Right lobe of liver (tissue), 6 donors: ENCODE measurements around the gene IL1A. TPM values are rescaled to one million over a fixed set of nuclear protein-coding genes. Genes with fewer than 3 reads are reported as not detected.

Experiments used
- ATAC-seq, 4 donors: fragments of 200-7000 bp; cut with Tn5 transposase; one replicate each; pipeline ENCODE4 v1.9.1; 2020; ENCODE audit warnings: mild to moderate bottlenecking in 4 of 4, moderate library complexity in 4 of 4
- DNase-seq, 3 donors: peaks; one replicate each; pipeline ENCODE4 v3.0.0-alpha.2; 2020
- H3K27ac ChIP-seq, 3 donors: fragments of 200-600 bp; one replicate each; pipeline ENCODE4 v1.8.0; 2022
- H3K27me3 ChIP-seq, 2 donors: fragments of 200-600 bp; one replicate each; pipeline ENCODE4 v1.8.0; 2022
- H3K36me3 ChIP-seq, 4 donors: fragments of 200-600 bp; sonication (generic) in 1 of 4; one replicate each; pipeline versions ENCODE4 v1.5.1 to v1.8.0; 2017 to 2022; ENCODE audit warnings: control low read depth in 1 of 4
- H3K4me1 ChIP-seq, 4 donors: fragments of 200-600 bp; sonication (generic) in 1 of 4; one replicate each; pipeline versions ENCODE4 v1.5.1 to v1.8.0; 2017 to 2022; ENCODE audit warnings: control low read depth in 1 of 4
- H3K4me3 ChIP-seq, 3 donors: fragments of 200-600 bp; one replicate each; pipeline ENCODE4 v1.8.0; 2022
- H3K9me3 ChIP-seq, 4 donors: fragments of 200-600 bp; sonication (generic) in 1 of 4; one replicate each; pipeline versions ENCODE4 v1.5.1 to v1.8.0; 2017 to 2022; ENCODE audit warnings: control low read depth in 1 of 4
- POLR2A ChIP-seq: fragments of 450-650 bp; IDR thresholded peaks from one replicate; pipeline ENCODE4 v1.6.1; 2017; ENCODE audit warnings: antibody characterized with exemption, mild to moderate bottlenecking
- WGBS: methylation state at CpG from one replicate; pipeline ENCODE4 v1.1.6; 2018; ENCODE audit warnings: low coverage, low lambda C conversion rate; ENCODE audit not compliant: insufficient coverage; ENCODE audit errors: missing lambda C conversion rate; 5-methylcytosine and 5-hydroxymethylcytosine counted together
- intact Hi-C, 2 donors: fragments of 100-400 bp; cut with DNase I; formaldehyde crosslinking; loops; one replicate each; pipeline versions ENCODE4 v1.11.2 to v1.14.1; 2022
- total RNA-seq, 6 experiments: library from RNA; depleted of rRNA in 2 of 6; stranded (reverse); fragments of >200 nt in 2 of 6; fragmentation: NEBNext Ultra II Directional in 3 of 6; extraction: Animal tissue kit (Norgen Biotek cat#: 25700) in 3 of 6; gene quantifications; one replicate each; pipeline versions ENCODE4 v1.1.0 to v1.2.4, GENCODE V29; 2016 to 2023
- TF ChIP-seq, protein P1 (sequence below), 4 donors: fragments of 200-600 bp in 3 of 4; fragments of 450-650 bp in 1 of 4; IDR thresholded peaks; one replicate each; pipeline versions ENCODE4 v1.5.1 to v1.8.0; 2016 to 2022; ENCODE audit warnings: antibody characterized with exemption in 4 of 4, mild to moderate bottlenecking in 2 of 4
- donor health status: DM: no; HTN: yes; CAD: no.
- donor health status: DM: no; HTN: no; CAD: no.
- donor health status: DM: no; HTN: no; CAD: no.
- donor health status: DM: no; HTN: yes; CAD: no.
- donor health status: DM: no; HTN: yes; CAD: no.

IL1A gene
- total RNA-seq, 6 experiments from 2014 or later: not detected

GRCh38 chr2:112728378-112729175 lies 55.7 kb downstream of the IL1A start:
- WGBS: 30% methylated on average over 9 of the region's 11 CpGs
- no peaks in the 10 kb centered on the region for H3K4me1 ChIP-seq
- no peak overlapping the region for H3K27ac ChIP-seq
- no peaks in the 10 kb centered on the region for H3K36me3 ChIP-seq
- H3K4me3 ChIP-seq: no peak overlapping the region
- intact Hi-C loops: loop anchor here (10.0 kb wide), 2 partner anchors 94 to 104 kb away; no protein-coding TSS in a partner anchor
- no peaks in the 10 kb centered on the region for H3K27me3 ChIP-seq
- no peak for ATAC-seq
- TF ChIP-seq, protein P1, sequence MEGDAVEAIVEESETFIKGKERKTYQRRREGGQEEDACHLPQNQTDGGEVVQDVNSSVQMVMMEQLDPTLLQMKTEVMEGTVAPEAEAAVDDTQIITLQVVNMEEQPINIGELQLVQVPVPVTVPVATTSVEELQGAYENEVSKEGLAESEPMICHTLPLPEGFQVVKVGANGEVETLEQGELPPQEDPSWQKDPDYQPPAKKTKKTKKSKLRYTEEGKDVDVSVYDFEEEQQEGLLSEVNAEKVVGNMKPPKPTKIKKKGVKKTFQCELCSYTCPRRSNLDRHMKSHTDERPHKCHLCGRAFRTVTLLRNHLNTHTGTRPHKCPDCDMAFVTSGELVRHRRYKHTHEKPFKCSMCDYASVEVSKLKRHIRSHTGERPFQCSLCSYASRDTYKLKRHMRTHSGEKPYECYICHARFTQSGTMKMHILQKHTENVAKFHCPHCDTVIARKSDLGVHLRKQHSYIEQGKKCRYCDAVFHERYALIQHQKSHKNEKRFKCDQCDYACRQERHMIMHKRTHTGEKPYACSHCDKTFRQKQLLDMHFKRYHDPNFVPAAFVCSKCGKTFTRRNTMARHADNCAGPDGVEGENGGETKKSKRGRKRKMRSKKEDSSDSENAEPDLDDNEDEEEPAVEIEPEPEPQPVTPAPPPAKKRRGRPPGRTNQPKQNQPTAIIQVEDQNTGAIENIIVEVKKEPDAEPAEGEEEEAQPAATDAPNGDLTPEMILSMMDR (IDR thresholded peaks at IDR 0.05): no peak
- TF ChIP-seq POLR2A: no peak
- no peaks in the 10 kb centered on the region for H3K9me3 ChIP-seq
- DNase-seq: peak in 1 of 3 donors; percentile 46

DNA sequence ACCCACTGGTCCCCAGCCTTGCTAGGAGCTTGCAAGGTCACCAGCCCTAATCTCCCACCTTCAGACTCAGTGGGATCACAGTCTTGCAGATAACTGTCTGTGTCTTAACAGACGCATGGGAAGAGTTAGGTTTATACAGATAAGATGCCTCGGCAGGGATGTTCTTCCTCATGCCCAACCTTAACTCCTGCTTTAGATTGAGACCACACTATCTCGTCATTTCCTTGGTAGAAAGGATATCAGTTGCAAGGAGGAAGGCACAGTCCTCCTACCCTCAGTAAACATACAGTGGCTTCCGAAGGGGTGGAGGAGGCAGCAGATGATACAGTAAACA lies 56.3 kb downstream of the IL1A start:
- H3K9me3 ChIP-seq: no peaks in the 10 kb centered on the region
- TF ChIP-seq POLR2A: no peak
- TF ChIP-seq, protein P1 (IDR thresholded peaks at IDR 0.05): no peak
- 42% methylated on average over 4 of the region's 4 CpGs for WGBS
- H3K4me3 ChIP-seq: no peak overlapping the region
- H3K27me3 ChIP-seq: no peaks in the 10 kb centered on the region
- H3K36me3 ChIP-seq: no peaks in the 10 kb centered on the region
- H3K27ac ChIP-seq: no peak overlapping the region
- ATAC-seq (no peak), DNase-seq (no peak)
- no peaks in the 10 kb centered on the region for H3K4me1 ChIP-seq
- intact Hi-C loops: loop anchor here (10.0 kb wide), 2 partner anchors 93 to 103 kb away; no protein-coding TSS in a partner anchor

DNA sequence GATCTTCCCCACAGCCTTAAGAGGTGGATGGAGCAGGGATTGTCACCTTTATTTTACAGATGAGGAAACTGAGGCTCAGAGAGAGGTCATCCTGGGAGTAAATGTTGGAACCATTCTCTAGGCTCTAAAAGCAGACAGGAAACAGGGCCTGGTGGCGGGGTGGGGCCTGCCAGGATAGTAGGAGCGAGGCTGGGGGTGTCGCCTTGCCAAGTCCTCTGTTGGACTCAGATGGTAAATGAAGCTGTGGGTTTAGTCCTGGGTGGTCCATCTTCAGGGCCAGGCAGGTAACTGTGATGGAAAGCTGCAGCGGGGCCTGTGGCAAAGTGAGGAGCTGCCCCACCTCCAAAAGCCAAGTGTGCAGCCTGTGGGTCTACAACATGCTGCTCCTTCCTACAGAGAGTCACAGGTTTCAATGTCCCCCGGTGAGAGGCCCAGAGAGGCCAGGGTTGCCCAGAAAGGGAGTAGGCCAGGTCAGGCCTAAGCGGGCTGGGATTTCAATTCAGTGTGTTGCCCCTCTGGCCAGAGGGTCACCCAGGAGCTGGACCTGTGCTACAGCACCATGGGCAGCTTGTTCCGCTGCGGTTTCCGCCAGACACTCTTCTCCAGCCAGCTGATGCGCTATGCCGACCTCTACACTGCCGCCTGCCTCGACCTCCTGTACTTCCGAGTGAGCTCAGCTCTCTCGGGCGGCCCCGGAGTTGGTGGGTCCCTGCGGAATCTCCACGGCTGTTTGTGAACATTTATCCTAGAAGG lies 56.8 kb downstream of the IL1A start:
- 52% methylated on average over 15 of the region's 19 CpGs for WGBS
- Histone ChIP-seq H3K27ac (no peak overlapping the region), H3K27me3 (no peaks in the 10 kb centered on the region), H3K4me1 (no peaks in the 10 kb centered on the region), H3K9me3 (no peaks in the 10 kb centered on the region), H3K36me3 (no peaks in the 10 kb centered on the region), H3K4me3 (no peak overlapping the region)
- TF ChIP-seq, protein P1 (IDR thresholded peaks at IDR 0.05): no peak
- TF ChIP-seq POLR2A: no peak
- DNase-seq (peak in 2 of 3 donors; percentile 46 to 51), ATAC-seq (no peak)
- intact Hi-C loops: loop anchor here (10.0 kb wide), 2 partner anchors 93 to 103 kb away; no protein-coding TSS in a partner anchor

GRCh38 chr2:112726487-112727190 lies 57.7 kb downstream of the IL1A start:
- peak; percentile 92 to 96 (median 94) for ATAC-seq
- no peak overlapping the region for H3K27ac ChIP-seq

More at GRCh38 chr2:112726487-112727190, 57.7 kb downstream of the IL1A start:
- H3K9me3 ChIP-seq: no peaks in the 10 kb centered on the region
- WGBS: 13% methylated on average over 3 of the region's 19 CpGs
- H3K27me3 ChIP-seq: no peaks in the 10 kb centered on the region
- TF ChIP-seq POLR2A: no peak
- TF ChIP-seq, protein P1 (IDR thresholded peaks at IDR 0.05): peak; percentile 97 to 99 (median 99)
- peak; percentile 91 to 93 (median 93) for DNase-seq
- no peaks in the 10 kb centered on the region for H3K36me3 ChIP-seq
- H3K4me3 ChIP-seq: no peak overlapping the region
- no peaks in the 10 kb centered on the region for H3K4me1 ChIP-seq
- intact Hi-C loops: loop anchor here (10.0 kb wide), 2 partner anchors 92 to 102 kb away; no protein-coding TSS in a partner anchor
